HepG2 (cell line): Measurements from ENCODE around the gene CAD. TPM values are rescaled to one million over a fixed set of nuclear protein-coding genes. Genes with fewer than 3 reads are reported as not detected.

Source experiments
- CREM ChIP-seq, 2 experiments: sonication (generic) in 1 of 2; formaldehyde crosslinking in 1 of 2; IDR thresholded peaks; 2 replicates each; pipeline versions ENCODE4 v1.4.0 to v1.6.1; 2016 to 2020; ENCODE audit warnings: antibody characterized with exemption in 1 of 2, mild to moderate bottlenecking in 1 of 2, missing genetic modification reagents in 1 of 2
- FOXK1 ChIP-seq: sonication (generic); formaldehyde crosslinking; IDR thresholded peaks from 2 replicates; pipeline ENCODE4 v1.4.0; 2020; ENCODE audit warnings: low read depth, missing genetic modification reagents, borderline replicate concordance
- GFI1 ChIP-seq: sonication (generic); formaldehyde crosslinking; IDR thresholded peaks from 2 replicates; pipeline ENCODE4 v1.5.0; 2020; ENCODE audit warnings: missing genetic modification reagents, mild to moderate bottlenecking, borderline replicate concordance
- GLI4 ChIP-seq: sonication (generic); formaldehyde crosslinking; IDR thresholded peaks from 2 replicates; pipeline ENCODE4 v1.5.1; 2020; ENCODE audit warnings: missing genetic modification reagents, mild to moderate bottlenecking, moderate library complexity, borderline replicate concordance
- IRF2 ChIP-seq: IDR thresholded peaks from 2 replicates; pipeline ENCODE4 v1.6.1; 2018; ENCODE audit warnings: missing genetic modification reagents, missing compliant biosample characterization
- MED1 ChIP-seq: sonication (generic); formaldehyde crosslinking; IDR thresholded peaks from 2 replicates; pipeline ENCODE4 v1.4.0; 2020; ENCODE audit warnings: missing genetic modification reagents
- NR2F1 ChIP-seq, 2 experiments: fragments of 450-650 bp in 1 of 2; formaldehyde crosslinking in 1 of 2; IDR thresholded peaks; 2 replicates each; pipeline versions ENCODE4 v1.5.0 to v1.6.1; 2016 to 2020; ENCODE audit warnings: mild to moderate bottlenecking in 1 of 2, missing compliant biosample characterization in 1 of 2, missing genetic modification reagents in 1 of 2, moderate library complexity in 1 of 2
- POLR2AphosphoS2 ChIP-seq: IDR thresholded peaks from 2 replicates; pipeline ENCODE4 v1.6.1; 2011; ENCODE audit warnings: low read depth, low read length, improper control_type of control experiment
- PPARG ChIP-seq: conservative IDR thresholded peaks from 2 replicates; pipeline ENCODE4 v1.6.1; 2016; ENCODE audit warnings: missing biosample characterization, missing genetic modification reagents
- RARA ChIP-seq: IDR thresholded peaks from 2 replicates; pipeline ENCODE4 v1.6.1; 2016; ENCODE audit warnings: missing genetic modification reagents, missing compliant biosample characterization
- SMC3 ChIP-seq: IDR thresholded peaks from 2 replicates; pipeline ENCODE4 v1.6.1; 2011; ENCODE audit warnings: low read length, improper control_type of control experiment
- SOX13 ChIP-seq, 3 experiments: fragments of 450-650 bp in 1 of 3; sonication (generic) in 1 of 3; formaldehyde crosslinking in 1 of 3; IDR thresholded peaks in 2 of 3; conservative IDR thresholded peaks in 1 of 3; 2 replicates each; pipeline versions ENCODE4 v1.5.0 to v1.6.1; 2016 to 2020; ENCODE audit warnings: antibody characterized with exemption in 1 of 3, mild to moderate bottlenecking in 1 of 3, missing compliant biosample characterization in 1 of 3, missing genetic modification reagents in 1 of 3, moderate library complexity in 1 of 3
- SOX6 ChIP-seq, 2 experiments: fragments of 450-650 bp in 1 of 2; sonication (generic) in 1 of 2; formaldehyde crosslinking in 1 of 2; IDR thresholded peaks; 2 replicates each; pipeline versions ENCODE4 v1.4.0 to v1.6.1; 2017 to 2020; ENCODE audit warnings: antibody characterized with exemption in 1 of 2, mild to moderate bottlenecking in 1 of 2, missing genetic modification reagents in 1 of 2
- WIZ ChIP-seq: sonication (generic); formaldehyde crosslinking; IDR thresholded peaks from 2 replicates; pipeline ENCODE4 v1.5.1; 2020; ENCODE audit warnings: mild to moderate bottlenecking, missing genetic modification reagents
- ZBTB21 ChIP-seq: sonication (generic); formaldehyde crosslinking; IDR thresholded peaks from 2 replicates; pipeline ENCODE4 v1.4.0; 2020; ENCODE audit warnings: missing genetic modification reagents
- ZNF180 ChIP-seq: sonication (generic); formaldehyde crosslinking; IDR thresholded peaks from 2 replicates; pipeline ENCODE4 v1.4.0; 2020; ENCODE audit warnings: low read depth, missing genetic modification reagents, borderline replicate concordance
- ZNF350 ChIP-seq: sonication (generic); formaldehyde crosslinking; IDR thresholded peaks from 2 replicates; pipeline ENCODE4 v1.4.0; 2020; ENCODE audit warnings: mild to moderate bottlenecking, low read depth, missing genetic modification reagents, borderline replicate concordance
- ZNF574 ChIP-seq: sonication (generic); formaldehyde crosslinking; IDR thresholded peaks from 2 replicates; pipeline ENCODE4 v1.4.0; 2020; ENCODE audit warnings: missing genetic modification reagents
- ZNF646 ChIP-seq: sonication (generic); formaldehyde crosslinking; IDR thresholded peaks from 2 replicates; pipeline ENCODE4 v1.9.0; 2021; ENCODE audit warnings: mild to moderate bottlenecking, missing genetic modification reagents
- polyA plus RNA-seq, 8 experiments: library from polyadenylated mRNA; depleted of rRNA in 3 of 8; stranded (reverse) in 7 of 8; unstranded in 1 of 8; fragments of >200 nt; fragmentation: Illumina TruSeq in 4 of 8; extraction: Trizol in 4 of 8; gene quantifications; 2 replicates each; pipeline versions ENCODE4 v1.2.1 to v1.2.3, GENCODE V29; 2011 to 2016; ENCODE audit warnings: low read depth in 4 of 8, missing spikeins in 1 of 8, mixed read lengths in 1 of 8; ENCODE audit not compliant: insufficient read depth in 1 of 8
- total RNA-seq, 5 experiments: library from RNA; depleted of rRNA; stranded (reverse); fragments of >200 nt; fragmentation: Illumina TruSeq; extraction: Trizol; gene quantifications; 2 replicates each; pipeline ENCODE4 v1.2.3, GENCODE V29; 2016; ENCODE audit warnings: low read depth in 1 of 5

CAD gene
- total and polyA plus RNA-seq, 2 of the 13 experiments (the other 11 are each of a cell fraction or from before 2014, with no cell fraction given), result 21.7 to 37.0 TPM

GRCh38 chr2:27179344-27180000 lies 37.7 kb upstream of the CAD start (continued):
- TF ChIP-seq WIZ (CRISPR knock-in tag), result 0 out of 2 replicates have a peak, but pooled peaks have one; percentile 21
- peak; percentile 18; the same call in 1 of the 2 replicates for TF ChIP-seq ZBTB21
- TF ChIP-seq SMC3, result no peak
- TF ChIP-seq ZNF646 (CRISPR knock-in tag), result 0 out of 2 replicates have a peak, but pooled peaks have one; percentile 49
- peak; percentile 74 for TF ChIP-seq MED1 (CRISPR knock-in tag)
- TF ChIP-seq CREM (IDR thresholded peaks at IDR 0.05), result peak; percentile 32; the same call in 1 of the 2 replicates
- TF ChIP-seq CREM (CRISPR knock-in tag; IDR thresholded peaks at IDR 0.05), result no peak
- TF ChIP-seq IRF2 (CRISPR knock-in tag), result 0 out of 2 replicates have a peak, but pooled peaks have one; percentile 11
- peak; percentile 89 for TF ChIP-seq RARA
- 0 out of 2 replicates have a peak, but pooled peaks have one; percentile 43 for TF ChIP-seq FOXK1 (CRISPR knock-in tag)
- TF ChIP-seq NR2F1 (CRISPR knock-in tag; IDR thresholded peaks at IDR 0.05), result peak; percentile 62 to 75; a peak in 3 of 4 replicates
- no peak for TF ChIP-seq POLR2AphosphoS2
- TF ChIP-seq GLI4 (CRISPR knock-in tag), result no peak
- TF ChIP-seq GFI1, result 0 out of 2 replicates have a peak, but pooled peaks have one; percentile 22
- TF ChIP-seq PPARG (CRISPR knock-in tag), result 0 out of 2 replicates have a peak, but pooled peaks have one; percentile 16
- no peak for TF ChIP-seq SOX13 (IDR thresholded peaks at IDR 0.05)
- TF ChIP-seq SOX13 (CRISPR knock-in tag; conservative IDR thresholded peaks at IDR 0.05 in 1 of 2, IDR thresholded peaks at IDR 0.05 in 1 of 2), result peak in 1 of 2 experiments; percentile 71; a peak in 2 of 4 replicates
- peak; percentile 5; the same call in 1 of the 2 replicates for TF ChIP-seq ZNF350 (CRISPR knock-in tag)
- 0 out of 2 replicates have a peak, but pooled peaks have one; percentile 3 for TF ChIP-seq ZNF574 (CRISPR knock-in tag)
- no peak for TF ChIP-seq SOX6 (IDR thresholded peaks at IDR 0.05)
- TF ChIP-seq SOX6 (CRISPR knock-in tag; IDR thresholded peaks at IDR 0.05), result peak; percentile 79
- TF ChIP-seq ZNF180 (CRISPR knock-in tag), result no peak
